Measurements from ENCODE around the gene PPARG. TPM values are rescaled to one million over a fixed set of nuclear protein-coding genes. Genes with fewer than 3 reads are reported as not detected.
"Not testable (repeated sequence)": the region's sequence is repeated elsewhere in the genome, so short reads cannot be mapped to it uniquely, and the experiment has no call there.

PPARG gene
- polyA plus RNA-seq, 3 donors: 24.3 to 28.2 (median 25.2) TPM

DNA sequence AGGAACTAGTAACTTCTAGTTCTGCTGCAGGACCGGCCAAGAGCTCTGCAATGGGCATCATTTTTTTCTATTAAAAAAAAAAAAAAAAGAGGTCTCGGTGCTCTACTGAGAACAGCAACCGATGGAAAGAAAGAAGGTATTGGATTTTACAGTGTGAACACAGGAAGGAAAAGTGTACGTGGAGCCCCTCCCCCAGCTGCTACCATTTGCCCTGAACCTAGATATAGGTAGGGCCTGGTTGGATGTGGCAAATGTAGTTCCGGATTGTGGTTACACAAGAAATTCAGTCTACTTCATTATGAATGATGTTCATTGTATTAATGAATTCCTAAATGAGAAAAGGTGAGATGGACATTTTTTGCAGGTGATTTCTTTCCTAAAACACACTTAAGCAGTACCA, 17.9 kb upstream of the PPARG start:
- DNase-seq (ENCODE audit: extremely low read depth in 1 of 11, low read depth in 9 of 11, low spot score in 4 of 11): no peak

DNA sequence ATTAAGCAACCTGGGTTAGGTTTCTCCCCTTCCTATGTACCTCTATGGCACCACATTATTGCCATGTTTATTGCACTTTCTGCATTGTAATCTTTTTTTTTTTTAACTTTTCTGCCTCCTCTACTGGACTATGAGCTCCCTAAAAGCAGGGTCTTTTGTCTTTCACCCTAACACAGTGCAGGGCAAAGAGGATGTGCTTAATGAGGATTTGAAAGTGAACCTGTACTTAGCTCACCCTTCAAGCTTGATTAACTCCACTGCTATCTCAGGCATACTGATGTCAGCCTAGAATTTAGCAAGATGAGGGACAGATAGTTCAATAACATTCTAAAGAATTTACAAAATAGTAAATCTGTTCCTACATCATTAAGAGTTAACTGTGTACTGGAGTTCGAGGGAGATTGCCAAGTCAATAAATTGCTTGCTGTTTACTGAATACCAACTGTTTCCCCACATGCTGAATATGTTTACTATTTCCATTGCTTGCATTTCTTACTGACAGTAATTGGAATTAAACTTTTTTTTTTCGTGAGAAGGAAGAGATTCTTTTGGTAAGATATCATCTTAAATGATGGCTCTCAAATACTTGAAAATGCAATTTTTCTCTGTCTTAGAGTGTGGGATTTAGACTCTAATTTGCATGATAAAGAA, 15.7 kb upstream of the PPARG start:
- no peak for DNase-seq (ENCODE audit: extremely low read depth in 1 of 11, low read depth in 9 of 11, low spot score in 4 of 11)

DNA sequence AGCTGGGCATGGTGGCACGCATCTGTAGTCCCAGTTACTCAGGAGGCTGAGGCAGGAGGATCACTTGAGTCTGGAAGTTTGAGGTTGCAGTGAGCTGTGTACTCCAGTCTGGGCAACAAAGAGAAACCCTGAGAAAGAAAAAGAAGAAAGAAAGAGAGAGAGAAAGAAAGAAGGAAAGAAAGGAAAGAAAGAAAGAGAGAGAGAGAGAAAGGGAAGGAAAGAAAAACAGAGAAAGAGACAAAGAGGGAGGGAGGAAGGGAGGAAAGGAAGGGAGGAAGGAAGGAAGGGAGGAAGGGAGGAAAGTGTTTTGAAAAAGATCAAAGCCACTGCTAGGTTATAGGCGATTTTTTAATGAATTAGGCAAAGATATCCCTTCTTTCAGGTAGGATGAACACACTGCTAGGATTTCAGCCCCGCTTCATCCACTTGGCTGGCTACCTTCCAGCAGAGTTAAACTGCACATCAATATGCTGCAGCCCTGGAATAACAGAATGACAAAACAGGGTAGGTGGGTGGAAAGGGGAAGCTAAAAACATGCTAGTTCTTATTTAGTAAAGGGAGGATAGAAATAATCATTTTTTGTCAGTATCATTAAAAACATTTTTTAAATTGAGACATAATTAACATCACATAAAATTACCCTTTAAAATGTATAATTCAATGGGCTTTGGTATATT, 12.8 kb upstream of the PPARG start:
- DNase-seq (ENCODE audit: extremely low read depth in 1 of 11, low read depth in 9 of 11, low spot score in 4 of 11): no peak

DNA sequence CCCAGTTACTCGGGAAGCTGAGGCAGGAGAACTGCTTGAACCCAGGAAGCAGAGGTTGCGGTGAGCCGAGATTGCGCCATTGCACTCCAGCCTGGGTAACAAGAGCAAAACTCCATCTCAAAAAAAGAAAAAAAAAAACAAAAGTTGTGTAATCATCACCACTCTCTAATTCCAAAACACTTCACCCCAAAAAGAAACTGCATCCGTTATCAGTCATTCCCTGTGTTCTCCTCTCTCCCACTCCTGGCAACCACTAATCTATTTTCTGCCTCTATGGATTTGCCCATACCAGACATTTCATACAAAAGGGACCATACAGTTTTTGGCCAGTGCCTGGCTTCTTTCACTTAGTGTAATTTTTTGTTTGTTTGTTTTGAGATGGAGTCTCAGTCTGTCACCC, 12.0 kb upstream of the PPARG start:
- not testable (repeated sequence) for DNase-seq (ENCODE audit: extremely low read depth in 1 of 11, low read depth in 9 of 11, low spot score in 4 of 11)

DNA sequence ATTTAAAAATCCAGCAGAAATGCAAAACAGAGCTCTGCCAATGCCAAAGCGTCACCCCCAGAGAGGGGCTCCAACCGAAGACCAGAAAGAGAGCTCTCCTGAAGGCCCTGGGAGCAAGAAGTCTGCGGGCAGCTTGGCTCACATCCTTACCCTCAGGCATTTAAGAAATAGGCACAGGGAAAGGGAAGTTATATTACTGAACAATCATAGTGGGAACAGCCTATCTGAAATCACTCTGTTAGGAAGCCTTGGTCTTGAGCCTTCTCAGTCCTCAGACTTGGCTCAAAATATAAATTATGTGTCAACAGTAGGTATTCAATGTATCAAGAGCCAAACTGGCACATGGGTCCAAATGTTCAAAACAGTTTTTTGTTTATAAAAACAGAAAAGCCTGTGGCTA, 10.3 kb upstream of the PPARG start:
- DNase-seq (ENCODE audit: extremely low read depth in 1 of 11, low read depth in 9 of 11, low spot score in 4 of 11): no peak

DNA sequence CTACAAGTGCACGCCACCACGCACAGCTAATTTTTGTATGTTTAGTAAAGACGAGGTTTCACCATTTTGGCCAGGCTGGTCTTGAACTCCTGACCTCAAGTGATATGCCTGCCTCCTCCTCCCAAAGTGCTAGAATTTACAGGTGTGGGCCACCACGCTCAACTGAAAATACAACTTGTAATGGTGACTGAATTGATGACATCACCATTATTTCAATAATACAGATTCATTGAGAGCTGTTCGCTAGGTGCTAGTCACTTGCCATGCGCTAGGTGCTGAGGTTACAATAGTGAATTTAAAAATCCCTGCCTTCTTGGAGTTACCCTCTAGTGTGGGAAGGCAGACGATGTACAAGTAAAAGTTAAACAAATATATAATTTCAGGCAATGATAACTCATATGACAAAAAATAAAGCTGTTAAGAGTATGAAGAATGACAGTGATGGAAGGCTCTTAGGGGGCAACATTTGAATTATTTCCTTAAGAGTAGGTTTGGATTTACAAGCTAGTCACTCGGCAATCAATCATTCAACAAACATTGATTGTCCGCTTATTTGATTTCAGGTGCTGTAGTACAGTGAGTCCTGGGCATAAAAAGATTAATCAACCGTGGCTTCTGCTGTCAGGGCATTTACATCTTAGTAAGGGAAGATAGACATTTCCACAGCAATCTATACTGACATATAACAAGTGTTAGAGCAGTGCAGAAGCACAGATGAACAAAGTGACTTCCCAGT, 9.1 kb upstream of the PPARG start:
- no peak for DNase-seq (ENCODE audit: extremely low read depth in 1 of 11, low read depth in 9 of 11, low spot score in 4 of 11)

DNA sequence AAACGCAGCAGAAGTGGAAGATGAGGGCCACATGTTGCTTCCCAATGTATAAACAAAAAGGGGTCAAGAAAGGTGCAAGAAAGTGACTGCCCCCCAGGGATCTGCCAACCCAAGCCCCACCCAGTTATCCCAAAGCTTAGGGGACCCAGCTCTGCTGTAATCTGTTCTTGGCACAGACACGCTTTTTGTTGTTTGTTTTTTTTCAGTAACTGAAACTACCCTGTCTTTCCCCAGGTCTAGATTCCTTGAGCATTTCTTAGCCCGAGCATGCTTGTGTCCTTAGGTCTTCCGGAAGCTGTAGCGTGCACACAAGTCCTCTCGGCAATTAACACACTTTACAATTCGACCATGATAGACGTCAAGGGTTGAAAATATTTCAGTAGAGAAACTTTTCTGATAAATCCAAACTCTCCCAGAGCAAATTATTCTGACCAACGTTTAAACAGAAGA, 8.5 kb upstream of the PPARG start:
- DNase-seq (ENCODE audit: extremely low read depth in 1 of 11, low read depth in 9 of 11, low spot score in 4 of 11): peak in 1 of 11 donors; percentile 14

DNA sequence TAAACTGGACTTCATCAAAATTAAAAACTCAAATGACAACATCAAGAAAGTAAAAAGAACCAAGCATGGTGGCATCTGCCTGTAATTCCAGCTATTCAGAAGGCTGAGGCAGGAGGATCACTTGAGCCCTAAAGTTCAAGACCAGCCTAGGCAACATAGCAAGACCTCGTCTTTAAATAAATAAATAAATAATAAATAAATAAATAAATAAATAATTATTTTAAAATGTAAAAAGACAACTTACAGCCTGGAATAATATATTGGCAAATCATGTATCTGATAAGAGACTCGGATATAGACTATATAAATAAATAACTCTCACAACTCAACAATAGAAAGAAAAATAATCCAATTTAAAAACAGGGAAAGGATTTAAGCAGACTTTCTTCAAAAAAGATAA, 4.3 kb upstream of the PPARG start:
- DNase-seq (ENCODE audit: extremely low read depth in 1 of 11, low read depth in 9 of 11, low spot score in 4 of 11): no peak

DNA sequence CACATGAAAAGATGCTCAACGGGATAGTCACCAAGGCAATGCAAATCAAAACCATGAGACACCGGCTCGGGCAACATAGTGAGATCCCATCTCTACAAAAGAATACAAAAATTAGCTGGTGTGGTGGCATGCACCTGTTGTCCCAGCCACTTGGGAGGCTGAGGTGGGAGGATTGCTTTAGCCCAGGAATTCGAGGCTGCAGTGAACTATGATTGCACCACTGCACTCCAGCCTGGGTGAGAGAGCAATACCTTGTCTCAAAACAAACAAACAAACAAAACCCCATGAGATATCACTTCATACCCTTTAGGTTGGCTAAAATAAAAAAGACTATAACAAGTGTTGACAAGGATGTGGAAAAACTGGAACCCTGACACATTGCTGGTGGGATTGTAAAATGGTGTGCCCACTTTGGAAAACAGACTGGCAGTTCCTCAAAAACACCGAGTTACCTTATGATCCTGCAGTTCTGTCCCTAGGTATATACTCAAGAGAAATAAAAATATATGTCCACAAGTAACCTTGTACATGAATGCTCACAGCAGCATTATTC, 3.8 kb upstream of the PPARG start:
- no peak for DNase-seq (ENCODE audit: extremely low read depth in 1 of 11, low read depth in 9 of 11, low spot score in 4 of 11)

DNA sequence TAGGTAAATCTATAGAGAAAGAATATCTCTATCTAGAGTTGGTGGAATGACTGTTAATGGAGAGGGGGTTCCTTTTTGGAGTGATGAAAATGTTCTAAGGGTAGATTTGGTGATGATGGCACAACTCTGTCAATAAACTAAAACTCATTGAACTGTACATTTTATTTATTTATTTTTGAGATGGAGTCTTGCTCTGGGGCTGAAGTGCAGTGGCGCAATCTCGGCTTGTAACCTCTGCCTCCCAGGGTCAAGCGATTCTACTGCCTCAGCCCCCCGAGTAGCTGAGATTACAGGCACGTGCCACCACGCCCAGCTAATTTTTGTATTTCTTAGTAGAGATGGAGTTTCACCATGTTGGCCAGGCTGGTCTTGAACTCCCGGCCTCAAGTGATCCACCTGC, 3.1 kb upstream of the PPARG start:
- DNase-seq (ENCODE audit: extremely low read depth in 1 of 11, low read depth in 9 of 11, low spot score in 4 of 11): not testable (repeated sequence)

DNA sequence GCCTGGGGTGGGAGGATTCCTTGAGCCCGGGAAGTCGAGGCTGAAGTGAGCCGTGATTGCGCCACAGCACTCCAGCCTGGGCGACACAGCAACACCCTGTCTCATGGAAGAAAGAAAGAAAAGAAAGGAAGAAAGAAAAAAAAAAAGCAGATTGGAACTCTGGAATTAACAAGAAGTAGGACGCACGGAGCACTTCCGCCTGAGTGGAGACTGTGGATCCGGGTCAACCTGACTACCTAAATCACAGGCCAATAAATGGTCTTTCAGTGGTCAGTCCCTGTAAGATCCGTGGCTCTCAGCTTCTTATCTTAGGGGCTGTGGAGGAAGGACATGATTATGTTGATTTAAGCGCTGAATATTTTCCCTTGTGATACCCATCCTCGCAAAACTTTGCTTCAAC, 2.4 kb upstream of the PPARG start:
- no peak for DNase-seq (ENCODE audit: extremely low read depth in 1 of 11, low read depth in 9 of 11, low spot score in 4 of 11)

DNA sequence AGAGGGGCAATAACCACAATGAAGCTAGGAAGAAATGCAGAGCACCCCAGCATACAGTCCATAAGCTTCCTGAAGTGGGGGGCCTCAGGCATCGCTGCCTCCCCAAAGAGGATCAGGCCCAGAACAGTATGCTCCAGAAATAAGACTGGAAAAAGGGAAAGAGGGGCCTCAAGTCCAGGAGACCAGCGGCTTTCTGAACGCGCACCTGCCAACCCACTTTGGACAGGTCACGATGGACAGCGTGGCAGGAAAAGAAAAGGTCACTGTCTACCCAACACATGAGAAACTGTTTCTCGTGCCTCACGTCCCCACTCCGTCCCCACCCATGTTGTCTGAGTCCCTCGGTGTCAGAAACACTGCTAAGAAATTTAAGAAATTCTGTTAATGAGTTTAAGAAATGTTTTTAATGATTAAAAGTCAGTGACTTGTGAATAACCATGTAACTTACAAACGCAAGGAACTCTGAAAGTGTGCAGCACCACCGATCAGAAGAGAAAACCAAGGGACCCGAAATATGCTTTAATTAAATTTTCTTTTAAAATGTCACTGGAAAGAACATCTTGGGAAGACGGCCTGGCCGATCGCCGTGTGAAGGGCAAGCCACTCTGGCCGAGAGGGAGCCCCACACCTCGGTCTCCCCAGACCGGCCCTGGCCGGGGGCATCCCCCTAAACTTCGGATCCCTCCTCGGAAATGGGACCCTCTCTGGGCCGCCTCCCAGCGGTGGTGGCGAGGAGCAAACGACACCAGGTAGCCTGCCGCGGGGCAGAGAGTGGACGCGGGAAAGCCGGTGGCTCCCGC, 1.7 kb upstream of the PPARG start:
- peak in 1 of 11 donors; percentile 45 for DNase-seq (ENCODE audit: extremely low read depth in 1 of 11, low read depth in 9 of 11, low spot score in 4 of 11)

DNA sequence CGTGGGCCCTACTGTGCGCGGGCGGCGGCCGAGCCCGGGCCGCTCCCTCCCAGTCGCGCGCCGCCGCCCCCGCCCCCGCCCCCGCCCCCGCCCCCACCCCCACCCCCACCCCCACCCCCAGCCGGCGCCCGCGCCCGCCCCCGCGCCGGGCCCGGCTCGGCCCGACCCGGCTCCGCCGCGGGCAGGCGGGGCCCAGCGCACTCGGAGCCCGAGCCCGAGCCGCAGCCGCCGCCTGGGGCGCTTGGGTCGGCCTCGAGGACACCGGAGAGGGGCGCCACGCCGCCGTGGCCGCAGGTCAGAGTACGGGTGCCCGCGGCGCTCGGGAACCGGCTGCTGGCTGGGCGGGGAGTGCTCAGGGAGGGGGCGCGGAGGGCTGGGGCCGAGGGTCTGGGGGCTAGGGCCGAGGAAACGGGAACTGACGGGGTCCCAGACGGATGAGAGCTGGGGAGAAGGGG, 1.1 kb upstream of the PPARG start:
- peak in 1 of 11 donors; percentile 32 for DNase-seq (ENCODE audit: extremely low read depth in 1 of 11, low read depth in 9 of 11, low spot score in 4 of 11)

DNA sequence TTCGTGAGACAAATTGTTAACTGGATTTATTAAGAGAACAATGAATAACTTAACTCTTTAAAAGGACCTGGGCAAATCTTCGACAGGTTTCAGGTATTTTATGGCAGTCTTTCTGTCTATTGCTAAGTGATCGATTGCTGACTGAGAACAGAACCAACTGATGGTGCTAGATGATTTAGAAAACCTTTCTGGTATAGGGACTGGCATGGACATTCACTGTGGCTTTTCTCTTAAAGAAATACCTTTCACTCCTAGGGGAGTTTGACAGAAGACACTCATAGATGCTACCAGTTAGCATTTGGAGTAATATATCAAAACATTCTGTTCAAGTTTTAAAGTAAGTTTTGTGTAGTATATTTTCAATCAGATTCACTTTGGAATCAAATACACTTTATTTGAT, 654 bp downstream of the PPARG start:
- no peak for DNase-seq (ENCODE audit: extremely low read depth in 1 of 11, low read depth in 9 of 11, low spot score in 4 of 11)

DNA sequence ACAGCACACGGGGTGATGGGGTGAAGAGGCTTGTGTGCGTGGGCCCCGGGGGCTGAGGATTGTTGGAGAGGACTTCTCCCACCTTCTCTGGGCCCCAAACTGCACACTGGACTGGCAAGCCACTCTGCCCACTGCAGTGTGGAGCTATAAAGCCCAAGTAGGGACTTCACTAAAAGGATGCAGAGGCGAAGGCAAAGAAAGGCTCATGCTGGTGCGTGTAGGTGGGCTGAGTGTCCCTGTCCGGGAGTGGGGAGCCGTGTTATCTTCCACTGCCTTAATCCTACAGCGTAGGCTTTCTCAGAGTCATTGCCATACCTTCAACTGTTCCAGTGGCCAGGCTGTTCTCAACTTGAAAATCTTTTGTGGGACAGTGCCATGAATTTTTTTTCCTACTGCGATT, 3.9 kb downstream of the PPARG start:
- no peak for DNase-seq (ENCODE audit: extremely low read depth in 1 of 11, low read depth in 9 of 11, low spot score in 4 of 11)

DNA sequence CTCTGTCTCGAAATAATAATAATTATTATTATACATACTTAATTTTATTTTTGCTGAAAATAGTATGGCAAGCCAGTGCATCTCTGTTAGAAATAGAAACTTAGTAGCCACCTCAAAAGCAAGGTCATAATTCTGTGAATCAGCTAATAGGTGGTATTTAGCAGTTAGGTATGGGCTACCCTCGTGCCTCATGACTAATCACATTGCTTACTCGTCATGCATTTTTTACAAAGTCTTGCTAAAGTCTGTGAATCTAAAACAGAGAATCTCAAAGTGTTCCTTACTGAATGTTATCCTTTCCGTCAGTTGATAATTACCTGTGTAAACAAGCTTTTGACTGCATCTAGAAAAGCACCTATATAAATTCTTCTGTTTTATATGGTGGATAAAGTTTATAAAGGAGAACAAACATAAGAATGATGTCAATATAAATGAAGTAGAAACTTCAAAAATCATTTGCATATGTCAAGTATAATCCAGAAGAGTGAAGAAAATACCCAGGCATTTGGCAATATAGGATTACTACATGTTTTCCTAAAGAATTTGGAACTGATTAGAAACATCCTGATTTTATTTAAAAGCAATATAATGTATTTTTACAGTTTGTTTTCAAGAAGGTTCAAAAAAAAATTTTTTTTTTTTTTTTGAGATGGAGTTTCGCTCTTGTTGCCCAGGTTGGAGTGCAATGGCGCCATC, 6.2 kb downstream of the PPARG start:
- no peak for DNase-seq (ENCODE audit: extremely low read depth in 1 of 11, low read depth in 9 of 11, low spot score in 4 of 11)

DNA sequence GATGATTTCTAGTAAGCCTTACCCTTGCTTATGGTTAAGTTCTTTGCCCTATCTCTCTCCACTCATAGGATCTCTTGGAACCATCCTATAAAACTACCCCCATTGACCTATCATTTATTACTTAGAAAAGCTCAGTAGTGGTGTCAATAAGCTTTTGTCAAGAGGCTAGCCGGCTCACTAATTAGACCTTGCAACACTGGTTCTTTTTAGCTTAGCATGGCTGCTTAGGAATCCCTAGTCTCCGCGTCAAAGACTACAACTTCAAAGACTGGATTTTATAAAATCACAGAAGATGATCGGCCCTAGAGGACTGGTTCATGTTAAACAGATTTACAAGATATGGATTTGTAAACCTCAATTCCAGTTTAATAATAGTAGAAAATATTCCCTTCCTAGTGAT, 7.6 kb downstream of the PPARG start:
- no peak for DNase-seq (ENCODE audit: extremely low read depth in 1 of 11, low read depth in 9 of 11, low spot score in 4 of 11)

DNA sequence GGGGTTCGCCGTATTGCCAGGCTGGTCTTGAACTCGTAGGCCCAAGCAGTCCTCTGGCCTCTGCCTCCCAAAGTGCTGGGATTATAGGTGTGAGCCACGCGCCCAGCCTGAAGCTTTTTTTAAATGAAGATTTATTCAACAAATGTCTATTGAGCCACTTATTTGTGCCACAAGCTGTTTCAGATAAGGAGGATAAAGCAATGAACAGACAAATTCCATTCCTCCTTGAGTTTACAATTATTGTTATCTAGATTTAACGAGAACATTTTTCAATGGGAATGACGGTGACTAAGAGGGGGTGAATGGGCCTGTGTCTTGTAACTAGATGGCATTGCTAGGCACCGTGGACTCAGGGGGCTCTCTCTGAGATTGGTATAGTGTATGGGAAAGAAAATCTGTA, 10.2 kb downstream of the PPARG start:
- DNase-seq (ENCODE audit: extremely low read depth in 1 of 11, low read depth in 9 of 11, low spot score in 4 of 11): no peak

DNA sequence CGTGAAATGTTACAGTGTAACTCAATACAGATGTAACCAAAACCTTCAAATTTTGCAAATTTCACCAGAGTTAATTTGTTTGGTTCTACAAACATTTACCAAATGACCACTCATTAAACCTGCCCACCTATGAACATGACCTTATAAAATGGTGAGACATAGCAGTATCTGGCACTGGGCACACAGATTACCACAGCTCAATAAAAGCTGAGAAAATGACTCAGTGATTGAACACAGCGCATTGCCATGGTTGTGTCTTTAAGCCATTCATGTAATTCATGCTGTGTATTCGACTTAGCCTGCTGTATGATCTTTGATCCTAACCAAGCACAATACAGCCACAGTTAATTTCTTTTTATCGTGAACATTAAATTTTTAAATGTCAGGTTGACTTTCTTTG, 11.3 kb downstream of the PPARG start:
- no peak for DNase-seq (ENCODE audit: extremely low read depth in 1 of 11, low read depth in 9 of 11, low spot score in 4 of 11)

All from renal cortex interstitium (tissue), 11 donors.